ENCODE data around the gene PRM1. TPM values are rescaled to one million over a fixed set of nuclear protein-coding genes. Genes with fewer than 3 reads are reported as not detected.
A peak's percentile ranks its signal among the peaks of the same experiment; 100 is the strongest.

Gene PRM1
- total RNA-seq, 1 donor from 2014 or later = not detected

DNA sequence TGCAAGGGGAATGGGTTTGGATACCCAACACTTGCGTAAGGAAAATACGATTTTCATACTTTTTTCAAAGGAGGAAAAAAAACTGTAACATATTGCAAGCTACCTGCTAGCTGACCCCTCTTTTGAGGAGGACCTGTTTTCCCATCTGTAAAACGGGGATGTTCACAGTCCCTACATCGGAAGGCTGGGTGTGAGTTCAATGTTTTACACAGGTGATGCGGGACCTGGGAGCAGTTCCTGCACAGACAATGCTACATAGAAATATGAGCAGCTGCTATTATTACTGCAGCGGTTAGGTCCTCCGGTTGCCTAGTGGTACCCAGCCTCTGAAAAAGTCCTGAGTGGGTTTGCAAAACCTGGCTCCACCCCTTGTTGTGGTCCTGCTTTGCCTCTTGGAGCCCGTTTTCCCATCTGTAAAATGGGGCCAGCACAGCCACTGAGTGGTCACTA, 28.6 kb downstream of the PRM1 start:
- DNase-seq (ENCODE audit: low read depth) = no peak
- H3K36me3 ChIP-seq (ENCODE audit: control insufficient read depth, insufficient read depth, low read length) = no peaks in the 10 kb centered on the region
- TF ChIP-seq, protein P1, sequence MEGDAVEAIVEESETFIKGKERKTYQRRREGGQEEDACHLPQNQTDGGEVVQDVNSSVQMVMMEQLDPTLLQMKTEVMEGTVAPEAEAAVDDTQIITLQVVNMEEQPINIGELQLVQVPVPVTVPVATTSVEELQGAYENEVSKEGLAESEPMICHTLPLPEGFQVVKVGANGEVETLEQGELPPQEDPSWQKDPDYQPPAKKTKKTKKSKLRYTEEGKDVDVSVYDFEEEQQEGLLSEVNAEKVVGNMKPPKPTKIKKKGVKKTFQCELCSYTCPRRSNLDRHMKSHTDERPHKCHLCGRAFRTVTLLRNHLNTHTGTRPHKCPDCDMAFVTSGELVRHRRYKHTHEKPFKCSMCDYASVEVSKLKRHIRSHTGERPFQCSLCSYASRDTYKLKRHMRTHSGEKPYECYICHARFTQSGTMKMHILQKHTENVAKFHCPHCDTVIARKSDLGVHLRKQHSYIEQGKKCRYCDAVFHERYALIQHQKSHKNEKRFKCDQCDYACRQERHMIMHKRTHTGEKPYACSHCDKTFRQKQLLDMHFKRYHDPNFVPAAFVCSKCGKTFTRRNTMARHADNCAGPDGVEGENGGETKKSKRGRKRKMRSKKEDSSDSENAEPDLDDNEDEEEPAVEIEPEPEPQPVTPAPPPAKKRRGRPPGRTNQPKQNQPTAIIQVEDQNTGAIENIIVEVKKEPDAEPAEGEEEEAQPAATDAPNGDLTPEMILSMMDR (IDR thresholded peaks at IDR 0.05; ENCODE audit: insufficient read depth, low read length, severe bottlenecking) = no peak
- H3K4me3 ChIP-seq (ENCODE audit: low read depth, low read length) = no peak overlapping the region
- no peak for FAIRE-seq
- no peaks in the 10 kb centered on the region for H3K27me3 ChIP-seq (ENCODE audit: control insufficient read depth, insufficient read depth, low read length)

- no peak overlapping the region for H3K4me3 ChIP-seq (ENCODE audit: low read depth, low read length)
- DNase-seq (ENCODE audit: low read depth) (peak; percentile 23), FAIRE-seq (no peak)
- H3K36me3 ChIP-seq (ENCODE audit: control insufficient read depth, insufficient read depth, low read length) = no peaks in the 10 kb centered on the region
- no peaks in the 10 kb centered on the region for H3K27me3 ChIP-seq (ENCODE audit: control insufficient read depth, insufficient read depth, low read length)
- TF ChIP-seq, protein P1 (IDR thresholded peaks at IDR 0.05; ENCODE audit: insufficient read depth, low read length, severe bottlenecking) = no peak
Measured at GRCh38 chr16:11251525-11252481, 29.3 kb downstream of the PRM1 start.

- TF ChIP-seq, protein P1 (IDR thresholded peaks at IDR 0.05; ENCODE audit: insufficient read depth, low read length, severe bottlenecking) = no peak
- Histone ChIP-seq H3K36me3 (ENCODE audit: control insufficient read depth, insufficient read depth, low read length) (no peaks in the 10 kb centered on the region), H3K4me3 (ENCODE audit: low read depth, low read length) (no peak overlapping the region), H3K27me3 (ENCODE audit: control insufficient read depth, insufficient read depth, low read length) (no peaks in the 10 kb centered on the region)
- DNase-seq (ENCODE audit: low read depth) = no peak
- no peak for FAIRE-seq
Measured at GRCh38 chr16:11250786-11251524, 30.2 kb downstream of the PRM1 start.

GRCh38 chr16:11250091-11250785, 30.9 kb downstream of the PRM1 start:
- Histone ChIP-seq H3K36me3 (ENCODE audit: control insufficient read depth, insufficient read depth, low read length) (no peaks in the 10 kb centered on the region), H3K27me3 (ENCODE audit: control insufficient read depth, insufficient read depth, low read length) (no peaks in the 10 kb centered on the region), H3K4me3 (ENCODE audit: low read depth, low read length) (no peak overlapping the region)
- FAIRE-seq = no peak
- DNase-seq (ENCODE audit: low read depth) = peak; percentile 13
- TF ChIP-seq, protein P1 (IDR thresholded peaks at IDR 0.05; ENCODE audit: insufficient read depth, low read length, severe bottlenecking) = no peak

DNA sequence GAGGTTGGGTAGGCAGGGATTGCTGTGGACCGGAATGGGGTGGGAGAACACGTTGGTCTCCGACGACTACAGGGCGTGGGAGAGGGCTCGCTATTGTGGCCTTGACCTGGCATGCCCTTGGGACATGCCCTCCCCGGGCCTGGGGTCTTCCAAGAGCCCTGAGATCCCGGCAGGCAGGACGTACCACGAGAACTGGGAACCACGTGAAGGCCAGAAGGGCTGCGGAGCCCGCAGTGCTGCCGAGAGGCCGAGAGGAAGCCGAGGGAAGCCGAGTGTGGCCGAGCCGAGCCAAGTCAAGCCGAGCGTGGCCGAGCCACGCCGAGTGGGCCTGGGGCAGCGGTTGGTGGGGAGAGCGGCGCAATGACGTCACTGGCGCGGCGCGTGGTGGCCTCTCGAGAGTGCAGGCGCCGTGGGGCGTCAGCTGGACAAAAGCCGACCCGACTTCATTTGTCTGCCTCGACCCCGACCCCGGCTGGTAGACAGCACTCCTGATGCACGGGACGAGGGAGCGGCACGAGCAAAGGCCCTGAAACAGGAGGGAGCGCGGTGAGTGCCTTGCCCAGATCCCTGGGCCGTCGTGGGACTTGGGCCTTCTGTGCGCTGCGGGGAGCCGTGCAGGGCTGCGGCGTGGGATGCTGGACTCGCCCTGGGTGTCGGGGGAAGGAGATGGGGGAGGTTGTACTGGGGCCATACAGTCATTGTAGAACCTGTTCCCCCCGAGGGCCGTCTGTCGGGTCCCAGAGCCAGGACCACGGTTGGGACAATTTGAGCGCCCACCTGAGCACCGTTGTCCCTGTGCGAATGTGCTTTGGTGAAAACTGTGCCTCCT, 31.7 kb downstream of the PRM1 start:
- no peak overlapping the region for H3K4me3 ChIP-seq (ENCODE audit: low read depth, low read length)
- no peaks in the 10 kb centered on the region for H3K36me3 ChIP-seq (ENCODE audit: control insufficient read depth, insufficient read depth, low read length)
- FAIRE-seq = no peak
- TF ChIP-seq, protein P1 (IDR thresholded peaks at IDR 0.05; ENCODE audit: insufficient read depth, low read length, severe bottlenecking) = no peak
- no peak for DNase-seq (ENCODE audit: low read depth)
- H3K27me3 ChIP-seq (ENCODE audit: control insufficient read depth, insufficient read depth, low read length) = no peaks in the 10 kb centered on the region

Data from bronchial epithelial cell (primary cell).